Left lung (tissue), 10 donors: Measurements from ENCODE around the gene ALG9. TPM values are rescaled to one million over a fixed set of nuclear protein-coding genes. Genes with fewer than 3 reads are reported as not detected.

Experiments
- ATAC-seq: fragments of 200-7000 bp; cut with Tn5 transposase; one replicate; pipeline ENCODE4 v1.9.1; 2020; ENCODE audit warnings: moderate library complexity
- DNase-seq, 4 donors: peaks; one replicate each; pipeline ENCODE4 v3.0.0-alpha.2; 2013 to 2020
- H3K27ac ChIP-seq, 2 donors: fragments of 200-600 bp; sonication (generic) in 1 of 2; one replicate each; pipeline versions ENCODE4 v1.5.0 to v1.8.0; 2020 to 2021
- H3K27me3 ChIP-seq, 2 donors: fragments of 200-600 bp; sonication (generic) in 1 of 2; one replicate each; pipeline versions ENCODE4 v1.5.0 to v1.8.0; 2020 to 2021
- H3K36me3 ChIP-seq, 2 donors: fragments of 200-600 bp; sonication (generic) in 1 of 2; one replicate each; pipeline versions ENCODE4 v1.5.0 to v1.8.0; 2020 to 2021
- H3K4me1 ChIP-seq, 2 donors: fragments of 200-600 bp; one replicate each; pipeline ENCODE4 v1.8.0; 2021
- H3K4me3 ChIP-seq, 2 donors: fragments of 200-600 bp; sonication (generic) in 1 of 2; one replicate each; pipeline versions ENCODE4 v1.5.0 to v1.8.0; 2020 to 2021; ENCODE audit warnings: mild to moderate bottlenecking in 1 of 2
- H3K9me3 ChIP-seq, 2 donors: fragments of 200-600 bp; sonication (generic) in 1 of 2; one replicate each; pipeline versions ENCODE4 v1.5.0 to v1.8.0; 2020 to 2021
- CTCF ChIP-seq, 2 donors: fragments of 200-600 bp; sonication (generic) in 1 of 2; IDR thresholded peaks; one replicate each; pipeline versions ENCODE4 v1.5.0 to v1.8.0; 2021; ENCODE audit warnings: antibody characterized with exemption in 2 of 2
- intact Hi-C, 2 donors: fragments of 100-400 bp; cut with DNase I; formaldehyde crosslinking; loops; one replicate each; pipeline versions ENCODE4 v1.11.2 to v1.14.2; 2022
- polyA plus RNA-seq, 6 donors: library from polyadenylated mRNA; unstranded; fragments of 120-200 nt; gene quantifications; one replicate each; pipeline ENCODE4 v1.2.1, GENCODE V29; 2013; ENCODE audit not compliant: insufficient read length in 6 of 6
- total RNA-seq, 2 donors: library from RNA; stranded (reverse); fragmentation: NEBNext Ultra II Directional; extraction: Animal tissue kit (Norgen Biotek cat#: 25700); gene quantifications; one replicate each; pipeline ENCODE4 v1.2.1, GENCODE V29; 2021
- donor health status: DM: no; HTN: yes; CAD: no.
- donor health status: DM: no; HTN: no; CAD: no.

The ALG9 gene
- total and polyA plus RNA-seq, 8 donors, result 27.5 to 51.0 (median 47.4) TPM

DNA sequence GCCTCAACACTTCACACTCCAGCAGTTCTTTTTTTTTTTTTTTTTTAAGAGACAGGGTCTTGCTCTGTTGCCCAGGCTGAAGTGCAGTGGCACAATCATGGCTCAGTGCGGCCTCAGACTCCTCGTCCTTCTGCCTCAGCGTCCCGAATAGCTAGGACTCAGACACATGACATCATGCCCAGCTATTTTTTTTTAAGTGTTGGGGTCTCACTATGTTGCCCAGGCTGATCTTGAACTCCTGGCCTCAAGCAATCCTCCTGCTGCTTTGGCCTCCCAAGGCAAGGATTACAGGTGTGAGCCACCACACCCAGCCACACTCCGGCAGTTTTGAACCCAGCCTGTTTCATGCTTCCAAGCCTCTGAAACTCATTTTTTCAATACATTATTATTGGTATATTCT, 108.9 kb downstream of the ALG9 start:
- DNase-seq (no peak), ATAC-seq (no peak)
- H3K4me3 ChIP-seq, result no peak overlapping the region
- no peak for TF ChIP-seq CTCF (IDR thresholded peaks at IDR 0.05)
- no peaks in the 10 kb centered on the region for H3K9me3 ChIP-seq
- peaks cover 13 to 32% of the 10 kb centered on the region in 2 donors for H3K4me1 ChIP-seq
- H3K27me3 ChIP-seq, result no peaks in the 10 kb centered on the region
- intact Hi-C loops, result no loop called here
- no peak overlapping the region for H3K27ac ChIP-seq
- peaks cover 0 to 59% of the 10 kb centered on the region in 2 donors for H3K36me3 ChIP-seq

GRCh38 chr11:111761036-111761435, 110.3 kb downstream of the ALG9 start:
- no peak for TF ChIP-seq CTCF (IDR thresholded peaks at IDR 0.05)
- Histone ChIP-seq H3K9me3 (no peaks in the 10 kb centered on the region), H3K4me1 (peaks cover 4 to 24% of the 10 kb centered on the region in 2 donors), H3K27ac (no peak overlapping the region), H3K36me3 (peaks cover 0 to 70% of the 10 kb centered on the region in 2 donors), H3K4me3 (no peak overlapping the region), H3K27me3 (no peaks in the 10 kb centered on the region)
- intact Hi-C loops, result no loop called here
- DNase-seq, result peak in 1 of 4 donors; percentile 43
- ATAC-seq, result no peak

DNA sequence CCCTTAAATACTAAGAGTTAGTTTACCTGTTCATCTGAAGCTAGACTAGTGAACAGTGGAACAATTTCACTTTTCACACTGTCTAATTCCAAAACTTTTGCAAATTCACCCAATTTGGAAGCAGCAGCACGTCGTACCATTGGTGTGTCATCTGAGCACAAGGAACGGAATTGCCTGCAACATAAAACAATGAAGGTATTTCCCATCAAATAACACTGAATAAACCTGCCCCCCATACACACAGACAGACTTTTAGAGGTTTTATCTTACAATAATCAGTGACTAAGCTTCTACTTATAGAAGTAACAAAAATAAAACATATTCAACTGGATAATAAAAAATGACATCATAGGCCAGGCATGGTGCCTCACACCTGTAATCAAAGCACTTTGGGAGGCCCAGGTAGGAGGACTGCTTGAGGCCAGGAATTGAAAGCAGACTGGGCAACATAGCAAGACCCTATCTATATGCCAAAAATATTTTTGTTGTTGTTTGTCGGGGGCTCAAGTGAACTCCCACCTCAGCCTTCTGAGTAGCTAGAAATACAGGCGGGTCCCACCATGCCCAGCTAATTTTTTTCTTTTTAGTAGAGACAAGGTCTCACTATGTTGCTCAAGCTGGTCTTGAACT, 111.5 kb downstream of the ALG9 start:
- no peaks in the 10 kb centered on the region for H3K27me3 ChIP-seq
- no peak for DNase-seq
- H3K9me3 ChIP-seq, result no peaks in the 10 kb centered on the region
- H3K4me3 ChIP-seq, result no peak overlapping the region
- no peak for ATAC-seq
- no peak overlapping the region for H3K27ac ChIP-seq
- intact Hi-C loops, result no loop called here
- H3K4me1 ChIP-seq, result peaks cover 0 to 19% of the 10 kb centered on the region in 2 donors
- TF ChIP-seq CTCF (IDR thresholded peaks at IDR 0.05), result no peak
- peaks cover 0 to 79% of the 10 kb centered on the region in 2 donors for H3K36me3 ChIP-seq

GRCh38 chr11:111759376-111759775, 112.0 kb downstream of the ALG9 start:
- intact Hi-C loops, result no loop called here
- no peak for ATAC-seq
- H3K4me3 ChIP-seq, result no peak overlapping the region
- peaks cover 0 to 84% of the 10 kb centered on the region in 2 donors for H3K36me3 ChIP-seq
- H3K27me3 ChIP-seq, result no peaks in the 10 kb centered on the region
- no peaks in the 10 kb centered on the region for H3K9me3 ChIP-seq
- TF ChIP-seq CTCF (IDR thresholded peaks at IDR 0.05), result no peak
- no peak for DNase-seq
- no peak overlapping the region for H3K27ac ChIP-seq
- H3K4me1 ChIP-seq, result peaks cover 0 to 14% of the 10 kb centered on the region in 2 donors

DNA sequence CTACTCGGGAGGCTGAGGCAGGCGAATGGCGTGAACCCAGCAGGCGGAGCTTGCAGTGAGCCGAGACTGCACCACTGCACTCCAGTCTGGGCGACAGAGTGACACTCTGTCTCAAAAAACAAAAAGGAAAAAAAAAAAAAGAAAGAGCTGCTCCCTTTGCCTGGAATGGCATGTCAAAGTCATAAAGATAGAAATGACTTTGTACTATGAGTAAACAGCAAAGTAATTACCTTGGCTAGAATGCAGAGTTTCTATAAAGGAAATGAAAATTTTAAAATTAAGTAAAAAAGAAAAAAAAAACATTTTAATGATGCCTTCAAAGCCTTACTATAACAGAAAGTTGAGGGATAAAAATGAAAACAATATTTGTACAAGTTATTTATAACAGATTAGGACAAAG, 115.3 kb downstream of the ALG9 start:
- peaks cover 0 to 94% of the 10 kb centered on the region in 2 donors for H3K36me3 ChIP-seq
- no peak for DNase-seq
- H3K4me1 ChIP-seq, result no peaks in the 10 kb centered on the region
- no peak overlapping the region for H3K4me3 ChIP-seq
- ATAC-seq, result no peak
- H3K27ac ChIP-seq, result no peak overlapping the region
- H3K27me3 ChIP-seq, result no peaks in the 10 kb centered on the region
- no peaks in the 10 kb centered on the region for H3K9me3 ChIP-seq
- intact Hi-C loops, result no loop called here
- TF ChIP-seq CTCF (IDR thresholded peaks at IDR 0.05), result no peak
